SK-N-SH treated with all-trans-retinoic acid at 6 μM for 48 hours (cell line): Measurements from ENCODE around the gene UROC1.

ENCODE experiments used
- ATAC-seq: fragments of 200-7000 bp; cut with Tn5 transposase; 3 replicates; pipeline ENCODE4 v1.9.1; 2020; ENCODE audit warnings: mild to moderate bottlenecking, moderate library complexity
- BACH2 ChIP-seq: fragments of 250-450 bp; sonication (Bioruptor Pico); IDR thresholded peaks from 2 replicates; pipeline ENCODE4 v1.9.0; 2021; ENCODE audit warnings: mild to moderate bottlenecking, borderline replicate concordance
- CSDC2 ChIP-seq: fragments of 250-450 bp; sonication (Bioruptor Pico); IDR thresholded peaks from 2 replicates; pipeline ENCODE4 v1.5.0; 2020; ENCODE audit warnings: mild to moderate bottlenecking, moderate library complexity
- ESRRG ChIP-seq: fragments of 250-450 bp; sonication (Bioruptor Pico); IDR thresholded peaks from 2 replicates; pipeline ENCODE4 v1.6.1; 2021; ENCODE audit warnings: mild to moderate bottlenecking
- GLIS3 ChIP-seq: fragments of 250-450 bp; sonication (Bioruptor Pico); IDR thresholded peaks from 2 replicates; pipeline ENCODE4 v1.5.0; 2020; ENCODE audit warnings: mild to moderate bottlenecking, moderate library complexity
- ISL1 ChIP-seq: fragments of 250-450 bp; sonication (Bioruptor Pico); IDR thresholded peaks from 2 replicates; pipeline ENCODE4 v2.1.2; 2022; ENCODE audit warnings: mild to moderate bottlenecking, moderate library complexity
- OSR1 ChIP-seq: fragments of 250-450 bp; sonication (Bioruptor Pico); IDR thresholded peaks from 2 replicates; pipeline ENCODE4 v1.8.0; 2022; ENCODE audit warnings: moderate library complexity, mild to moderate bottlenecking, inconsistent platforms
- PPARA ChIP-seq: fragments of 250-450 bp; sonication (Bioruptor Pico); IDR thresholded peaks from 2 replicates; pipeline ENCODE4 v1.5.0; 2020; ENCODE audit warnings: mild to moderate bottlenecking, borderline replicate concordance
- RARB ChIP-seq: fragments of 250-450 bp; sonication (Bioruptor Pico); IDR thresholded peaks from 2 replicates; pipeline ENCODE4 v1.8.0; 2021; ENCODE audit warnings: mild to moderate bottlenecking, moderate library complexity
- SNAI2 ChIP-seq: fragments of 250-450 bp; sonication (Bioruptor Pico); IDR thresholded peaks from 2 replicates; pipeline ENCODE4 v1.5.0; 2020; ENCODE audit warnings: mild to moderate bottlenecking, moderate library complexity
- TCF4 ChIP-seq: fragments of 250-450 bp; sonication (Bioruptor Pico); IDR thresholded peaks from 2 replicates; pipeline ENCODE4 v1.8.0; 2021; ENCODE audit warnings: mild to moderate bottlenecking, moderate library complexity, borderline replicate concordance
- TOX ChIP-seq: fragments of 250-450 bp; sonication (Bioruptor Pico); IDR thresholded peaks from 2 replicates; pipeline ENCODE4 v1.8.0; 2021; ENCODE audit warnings: mild to moderate bottlenecking, moderate library complexity, borderline replicate concordance
- ZC3H10 ChIP-seq: fragments of 250-450 bp; sonication (Bioruptor Pico); IDR thresholded peaks from 2 replicates; pipeline ENCODE4 v1.5.1; 2021; ENCODE audit warnings: mild to moderate bottlenecking, moderate library complexity
- ZFP3 ChIP-seq: fragments of 250-450 bp; sonication (Bioruptor Pico); IDR thresholded peaks from 2 replicates; pipeline ENCODE4 v1.5.0; 2020; ENCODE audit warnings: mild to moderate bottlenecking, moderate library complexity
- ZFP30 ChIP-seq: fragments of 450-650 bp; formaldehyde crosslinking; IDR thresholded peaks from 2 replicates; pipeline ENCODE4 v1.5.0; 2022; ENCODE audit warnings: mild to moderate bottlenecking, moderate library complexity
- ZNF565 ChIP-seq: fragments of 450-650 bp; formaldehyde crosslinking; conservative IDR thresholded peaks from 2 replicates; pipeline ENCODE4 v1.5.0; 2020; ENCODE audit warnings: low read depth, mild to moderate bottlenecking, moderate library complexity
- ZNF70 ChIP-seq: fragments of 450-650 bp; formaldehyde crosslinking; IDR thresholded peaks from 2 replicates; pipeline ENCODE4 v1.5.0; 2020; ENCODE audit warnings: mild to moderate bottlenecking, moderate library complexity
- ZNF8 ChIP-seq: fragments of 450-650 bp; formaldehyde crosslinking; IDR thresholded peaks from 2 replicates; pipeline ENCODE4 v1.5.0; 2020; ENCODE audit warnings: mild to moderate bottlenecking, moderate library complexity
- TF ChIP-seq, protein P1 (sequence below): fragments of 250-450 bp; sonication (Bioruptor Pico); IDR thresholded peaks from 2 replicates; pipeline ENCODE4 v1.8.0; 2020; ENCODE audit warnings: mild to moderate bottlenecking, moderate library complexity, borderline replicate concordance
- TF ChIP-seq, protein P2 (sequence below): fragments of 250-450 bp; sonication (Bioruptor Pico); IDR thresholded peaks from 2 replicates; pipeline ENCODE4 v1.8.0; 2021; ENCODE audit warnings: low read depth, mild to moderate bottlenecking, moderate library complexity, borderline replicate concordance
- TF ChIP-seq, protein P3 (sequence below): fragments of 250-450 bp; sonication (Bioruptor Pico); IDR thresholded peaks from 2 replicates; pipeline ENCODE4 v1.5.0; 2020; ENCODE audit warnings: mild to moderate bottlenecking, moderate library complexity
- TF ChIP-seq, protein P4 (sequence below): fragments of 250-450 bp; sonication (Bioruptor Pico); IDR thresholded peaks from 2 replicates; pipeline ENCODE4 v1.5.1; 2021; ENCODE audit warnings: mild to moderate bottlenecking, moderate library complexity

The UROC1 gene

DNA sequence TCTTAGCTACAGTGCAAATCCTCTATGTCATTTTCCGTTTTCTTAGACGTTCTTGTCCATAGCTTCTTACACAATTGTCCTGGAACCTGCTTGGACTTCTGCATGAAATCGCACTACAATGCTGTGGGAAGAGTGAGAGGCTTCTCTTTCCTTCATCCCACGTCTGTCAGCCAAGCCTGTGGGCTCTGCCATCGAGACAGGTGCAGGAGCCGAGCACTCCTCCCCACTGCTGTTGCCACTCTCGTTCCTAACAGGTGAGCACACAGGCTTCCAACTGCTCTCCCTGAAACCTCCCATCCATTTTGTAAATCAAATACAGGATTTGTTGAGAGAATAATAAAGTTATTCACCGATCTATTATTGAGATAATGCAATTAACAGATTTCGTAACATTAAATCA is 65.4 kb downstream of the UROC1 start:
- TF ChIP-seq BACH2 (CRISPR knock-in tag) (no peak), TOX (no peak), ZFP30 (no peak), ZC3H10 (no peak), ZFP3 (no peak), ZNF8 (CRISPR knock-in tag) (no peak), ESRRG (CRISPR knock-in tag) (no peak), ISL1 (CRISPR knock-in tag) (no peak), RARB (no peak), PPARA (CRISPR knock-in tag) (no peak)
- TF ChIP-seq, protein P1, sequence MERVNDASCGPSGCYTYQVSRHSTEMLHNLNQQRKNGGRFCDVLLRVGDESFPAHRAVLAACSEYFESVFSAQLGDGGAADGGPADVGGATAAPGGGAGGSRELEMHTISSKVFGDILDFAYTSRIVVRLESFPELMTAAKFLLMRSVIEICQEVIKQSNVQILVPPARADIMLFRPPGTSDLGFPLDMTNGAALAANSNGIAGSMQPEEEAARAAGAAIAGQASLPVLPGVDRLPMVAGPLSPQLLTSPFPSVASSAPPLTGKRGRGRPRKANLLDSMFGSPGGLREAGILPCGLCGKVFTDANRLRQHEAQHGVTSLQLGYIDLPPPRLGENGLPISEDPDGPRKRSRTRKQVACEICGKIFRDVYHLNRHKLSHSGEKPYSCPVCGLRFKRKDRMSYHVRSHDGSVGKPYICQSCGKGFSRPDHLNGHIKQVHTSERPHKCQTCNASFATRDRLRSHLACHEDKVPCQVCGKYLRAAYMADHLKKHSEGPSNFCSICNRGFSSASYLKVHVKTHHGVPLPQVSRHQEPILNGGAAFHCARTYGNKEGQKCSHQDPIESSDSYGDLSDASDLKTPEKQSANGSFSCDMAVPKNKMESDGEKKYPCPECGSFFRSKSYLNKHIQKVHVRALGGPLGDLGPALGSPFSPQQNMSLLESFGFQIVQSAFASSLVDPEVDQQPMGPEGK (CRISPR knock-in tag): no peak
- TF ChIP-seq, protein P2, sequence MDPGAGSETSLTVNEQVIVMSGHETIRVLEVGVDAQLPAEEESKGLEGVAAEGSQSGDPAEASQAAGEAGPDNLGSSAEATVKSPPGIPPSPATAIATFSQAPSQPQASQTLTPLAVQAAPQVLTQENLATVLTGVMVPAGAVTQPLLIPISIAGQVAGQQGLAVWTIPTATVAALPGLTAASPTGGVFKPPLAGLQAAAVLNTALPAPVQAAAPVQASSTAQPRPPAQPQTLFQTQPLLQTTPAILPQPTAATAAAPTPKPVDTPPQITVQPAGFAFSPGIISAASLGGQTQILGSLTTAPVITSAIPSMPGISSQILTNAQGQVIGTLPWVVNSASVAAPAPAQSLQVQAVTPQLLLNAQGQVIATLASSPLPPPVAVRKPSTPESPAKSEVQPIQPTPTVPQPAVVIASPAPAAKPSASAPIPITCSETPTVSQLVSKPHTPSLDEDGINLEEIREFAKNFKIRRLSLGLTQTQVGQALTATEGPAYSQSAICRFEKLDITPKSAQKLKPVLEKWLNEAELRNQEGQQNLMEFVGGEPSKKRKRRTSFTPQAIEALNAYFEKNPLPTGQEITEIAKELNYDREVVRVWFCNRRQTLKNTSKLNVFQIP (CRISPR knock-in tag): no peak
- ATAC-seq: no peak

DNA sequence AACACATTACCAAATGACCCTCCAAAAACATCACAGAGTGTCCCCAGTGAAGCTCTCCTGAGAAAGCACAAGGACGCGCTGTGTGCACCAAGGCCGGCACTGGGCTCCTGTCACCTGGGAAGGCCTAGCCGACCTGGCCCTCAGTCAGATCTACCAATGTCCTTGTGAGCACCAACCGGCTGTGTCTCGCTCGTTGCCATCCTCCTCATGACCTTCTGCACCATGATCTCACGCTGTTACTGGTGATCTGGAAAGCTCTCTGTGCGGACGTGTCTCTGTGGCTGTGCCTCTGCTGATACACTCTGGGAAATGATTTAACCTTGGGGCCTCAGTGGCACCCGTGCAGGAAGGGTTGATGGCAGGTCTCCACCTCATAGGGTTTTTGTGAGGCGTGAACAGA is 66.1 kb downstream of the UROC1 start:
- no peak for ATAC-seq
- TF ChIP-seq ZNF565 (CRISPR knock-in tag): no peak
- no peak for TF ChIP-seq GLIS3 (CRISPR knock-in tag)
- TF ChIP-seq TOX: no peak
- TF ChIP-seq ZFP3: no peak
- TF ChIP-seq SNAI2: no peak
- TF ChIP-seq, protein P1 (CRISPR knock-in tag): no peak
- TF ChIP-seq BACH2 (CRISPR knock-in tag): no peak
- TF ChIP-seq, protein P3, sequence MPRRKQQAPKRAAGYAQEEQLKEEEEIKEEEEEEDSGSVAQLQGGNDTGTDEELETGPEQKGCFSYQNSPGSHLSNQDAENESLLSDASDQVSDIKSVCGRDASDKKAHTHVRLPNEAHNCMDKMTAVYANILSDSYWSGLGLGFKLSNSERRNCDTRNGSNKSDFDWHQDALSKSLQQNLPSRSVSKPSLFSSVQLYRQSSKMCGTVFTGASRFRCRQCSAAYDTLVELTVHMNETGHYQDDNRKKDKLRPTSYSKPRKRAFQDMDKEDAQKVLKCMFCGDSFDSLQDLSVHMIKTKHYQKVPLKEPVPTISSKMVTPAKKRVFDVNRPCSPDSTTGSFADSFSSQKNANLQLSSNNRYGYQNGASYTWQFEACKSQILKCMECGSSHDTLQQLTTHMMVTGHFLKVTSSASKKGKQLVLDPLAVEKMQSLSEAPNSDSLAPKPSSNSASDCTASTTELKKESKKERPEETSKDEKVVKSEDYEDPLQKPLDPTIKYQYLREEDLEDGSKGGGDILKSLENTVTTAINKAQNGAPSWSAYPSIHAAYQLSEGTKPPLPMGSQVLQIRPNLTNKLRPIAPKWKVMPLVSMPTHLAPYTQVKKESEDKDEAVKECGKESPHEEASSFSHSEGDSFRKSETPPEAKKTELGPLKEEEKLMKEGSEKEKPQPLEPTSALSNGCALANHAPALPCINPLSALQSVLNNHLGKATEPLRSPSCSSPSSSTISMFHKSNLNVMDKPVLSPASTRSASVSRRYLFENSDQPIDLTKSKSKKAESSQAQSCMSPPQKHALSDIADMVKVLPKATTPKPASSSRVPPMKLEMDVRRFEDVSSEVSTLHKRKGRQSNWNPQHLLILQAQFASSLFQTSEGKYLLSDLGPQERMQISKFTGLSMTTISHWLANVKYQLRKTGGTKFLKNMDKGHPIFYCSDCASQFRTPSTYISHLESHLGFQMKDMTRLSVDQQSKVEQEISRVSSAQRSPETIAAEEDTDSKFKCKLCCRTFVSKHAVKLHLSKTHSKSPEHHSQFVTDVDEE: no peak
- TF ChIP-seq, protein P2 (CRISPR knock-in tag): no peak
- no peak for TF ChIP-seq ZC3H10
- no peak for TF ChIP-seq ZNF8 (CRISPR knock-in tag)
- no peak for TF ChIP-seq CSDC2 (CRISPR knock-in tag)
- TF ChIP-seq ISL1 (CRISPR knock-in tag): no peak
- no peak for TF ChIP-seq TCF4 (CRISPR knock-in tag)
- TF ChIP-seq OSR1 (CRISPR knock-in tag): no peak
- no peak for TF ChIP-seq ZNF70 (CRISPR knock-in tag)
- TF ChIP-seq ZFP30: no peak
- TF ChIP-seq, protein P4, sequence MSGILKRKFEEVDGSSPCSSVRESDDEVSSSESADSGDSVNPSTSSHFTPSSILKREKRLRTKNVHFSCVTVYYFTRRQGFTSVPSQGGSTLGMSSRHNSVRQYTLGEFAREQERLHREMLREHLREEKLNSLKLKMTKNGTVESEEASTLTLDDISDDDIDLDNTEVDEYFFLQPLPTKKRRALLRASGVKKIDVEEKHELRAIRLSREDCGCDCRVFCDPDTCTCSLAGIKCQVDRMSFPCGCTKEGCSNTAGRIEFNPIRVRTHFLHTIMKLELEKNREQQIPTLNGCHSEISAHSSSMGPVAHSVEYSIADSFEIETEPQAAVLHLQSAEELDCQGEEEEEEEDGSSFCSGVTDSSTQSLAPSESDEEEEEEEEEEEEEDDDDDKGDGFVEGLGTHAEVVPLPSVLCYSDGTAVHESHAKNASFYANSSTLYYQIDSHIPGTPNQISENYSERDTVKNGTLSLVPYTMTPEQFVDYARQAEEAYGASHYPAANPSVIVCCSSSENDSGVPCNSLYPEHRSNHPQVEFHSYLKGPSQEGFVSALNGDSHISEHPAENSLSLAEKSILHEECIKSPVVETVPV: no peak
- no peak for TF ChIP-seq RARB
